ENCODE measurements around the gene GALNT1. TPM values are rescaled to one million over a fixed set of nuclear protein-coding genes. Genes with fewer than 3 reads are reported as not detected.

GALNT1 gene
- total RNA-seq, 1 experiment from 2014 or later = 25.6 TPM

DNA sequence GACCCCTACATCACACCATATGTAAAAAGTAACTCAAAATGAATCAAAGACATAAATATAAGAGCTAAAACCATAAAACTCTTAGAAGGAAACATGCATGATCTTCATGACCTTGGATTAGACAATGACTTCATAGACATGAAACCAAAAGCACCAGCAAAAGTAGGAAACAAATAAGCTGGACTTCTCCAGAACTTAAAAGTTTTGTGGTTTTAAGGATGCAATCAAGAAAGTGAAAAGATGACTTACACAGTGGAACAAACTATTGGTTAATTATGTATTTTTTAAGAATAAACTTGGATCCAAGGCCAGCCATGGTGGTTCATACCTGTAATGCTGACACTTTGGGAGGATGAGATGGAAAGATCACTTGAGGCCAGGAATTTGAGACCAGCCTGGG lies 150.2 kb downstream of the GALNT1 start:
- CTCF ChIA-PET = no interaction called here
- Histone ChIP-seq H3K27me3 (replicated peaks; ENCODE audit: insufficient read depth, low read depth, low read length, poor library complexity) (no peaks in the 10 kb centered on the region), H3K4me1 (ENCODE audit: insufficient read depth, low read length, poor library complexity, severe bottlenecking) (no peaks in the 10 kb centered on the region), H3K27ac (ENCODE audit: low read depth, low read length, poor library complexity, severe bottlenecking) (no peak overlapping the region), H3K36me3 (ENCODE audit: insufficient read depth, low read length, poor library complexity, severe bottlenecking) (no peaks in the 10 kb centered on the region), H3K4me3 (ENCODE audit: low read depth, low read length, poor library complexity, severe bottlenecking) (no peak overlapping the region), H3K9me3 (ENCODE audit: low read depth, low read length, poor library complexity, severe bottlenecking) (no peaks in the 10 kb centered on the region)
- no peak for DNase-seq (ENCODE audit: low spot score)
- POLR2A ChIA-PET (ENCODE audit: low non-redundant PET) = interaction anchor here (0.6 kb wide), 1 partner anchor 102 kb away, joined by 10 read pairs; no protein-coding TSS in a partner anchor
- TF ChIP-seq EZH2 (IDR thresholded peaks at IDR 0.05; ENCODE audit: borderline replicate concordance, low read depth, low read length, poor library complexity, severe bottlenecking) = no peak
- TF ChIP-seq, protein P1, sequence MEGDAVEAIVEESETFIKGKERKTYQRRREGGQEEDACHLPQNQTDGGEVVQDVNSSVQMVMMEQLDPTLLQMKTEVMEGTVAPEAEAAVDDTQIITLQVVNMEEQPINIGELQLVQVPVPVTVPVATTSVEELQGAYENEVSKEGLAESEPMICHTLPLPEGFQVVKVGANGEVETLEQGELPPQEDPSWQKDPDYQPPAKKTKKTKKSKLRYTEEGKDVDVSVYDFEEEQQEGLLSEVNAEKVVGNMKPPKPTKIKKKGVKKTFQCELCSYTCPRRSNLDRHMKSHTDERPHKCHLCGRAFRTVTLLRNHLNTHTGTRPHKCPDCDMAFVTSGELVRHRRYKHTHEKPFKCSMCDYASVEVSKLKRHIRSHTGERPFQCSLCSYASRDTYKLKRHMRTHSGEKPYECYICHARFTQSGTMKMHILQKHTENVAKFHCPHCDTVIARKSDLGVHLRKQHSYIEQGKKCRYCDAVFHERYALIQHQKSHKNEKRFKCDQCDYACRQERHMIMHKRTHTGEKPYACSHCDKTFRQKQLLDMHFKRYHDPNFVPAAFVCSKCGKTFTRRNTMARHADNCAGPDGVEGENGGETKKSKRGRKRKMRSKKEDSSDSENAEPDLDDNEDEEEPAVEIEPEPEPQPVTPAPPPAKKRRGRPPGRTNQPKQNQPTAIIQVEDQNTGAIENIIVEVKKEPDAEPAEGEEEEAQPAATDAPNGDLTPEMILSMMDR (conservative IDR thresholded peaks at IDR 0.05; ENCODE audit: low read depth, low read length) = no peak
- intact Hi-C loops (cut with micrococcal nuclease; ENCODE audit: unreplicated experiment) = no loop called here
- no TSS peak for BruUV-seq (replicated peaks)

DNA sequence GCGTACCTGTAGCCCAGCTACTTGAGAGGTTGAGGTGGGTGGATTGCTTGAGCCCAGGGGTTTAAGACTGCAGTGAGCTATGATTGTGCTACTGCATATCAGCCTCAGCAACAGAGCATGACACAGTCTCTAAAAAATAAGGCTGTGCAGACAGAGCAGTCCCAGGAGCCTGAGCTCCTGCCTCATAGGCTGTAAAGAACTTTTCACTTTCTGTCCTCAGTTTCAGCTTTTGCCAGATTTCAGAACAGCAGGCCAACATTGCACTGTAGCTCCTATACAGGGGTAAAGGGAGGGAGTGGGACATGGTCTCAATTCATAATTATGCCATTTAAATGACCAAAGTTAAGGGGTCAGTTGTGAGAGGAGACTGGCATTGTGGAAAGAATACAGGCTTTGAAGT lies 150.6 kb downstream of the GALNT1 start:
- Histone ChIP-seq H3K4me1 (ENCODE audit: insufficient read depth, low read length, poor library complexity, severe bottlenecking) (no peaks in the 10 kb centered on the region), H3K9me3 (ENCODE audit: low read depth, low read length, poor library complexity, severe bottlenecking) (no peaks in the 10 kb centered on the region), H3K36me3 (ENCODE audit: insufficient read depth, low read length, poor library complexity, severe bottlenecking) (no peaks in the 10 kb centered on the region), H3K27me3 (replicated peaks; ENCODE audit: insufficient read depth, low read depth, low read length, poor library complexity) (no peaks in the 10 kb centered on the region), H3K27ac (ENCODE audit: low read depth, low read length, poor library complexity, severe bottlenecking) (no peak overlapping the region), H3K4me3 (ENCODE audit: low read depth, low read length, poor library complexity, severe bottlenecking) (no peak overlapping the region)
- DNase-seq (ENCODE audit: low spot score) = no peak
- BruUV-seq (replicated peaks) = no TSS peak
- POLR2A ChIA-PET (ENCODE audit: low non-redundant PET) = no interaction called here
- intact Hi-C loops (cut with micrococcal nuclease; ENCODE audit: unreplicated experiment) = no loop called here
- CTCF ChIA-PET = no interaction called here
- TF ChIP-seq EZH2 (IDR thresholded peaks at IDR 0.05; ENCODE audit: borderline replicate concordance, low read depth, low read length, poor library complexity, severe bottlenecking) = no peak
- TF ChIP-seq, protein P1 (conservative IDR thresholded peaks at IDR 0.05; ENCODE audit: low read depth, low read length) = no peak

DNA sequence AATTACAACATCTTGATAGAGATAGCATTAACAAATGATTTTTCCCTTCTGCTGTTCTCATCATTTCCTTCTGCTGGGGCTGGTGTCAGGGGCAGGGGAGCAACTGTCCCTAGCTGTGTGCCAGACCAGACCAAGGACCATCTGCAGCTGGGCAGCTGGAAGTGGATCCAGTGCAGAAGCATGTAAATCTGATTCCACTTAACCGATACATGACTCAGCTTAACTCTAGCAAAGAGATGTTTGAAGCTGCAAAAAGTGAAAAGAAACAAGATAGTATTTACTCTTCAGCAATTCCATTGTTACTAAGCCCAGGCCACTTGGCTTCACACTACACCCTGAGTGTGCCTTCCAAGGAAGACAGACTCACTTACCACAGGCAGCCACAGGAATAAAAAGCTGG lies 151.1 kb downstream of the GALNT1 start:
- no peaks in the 10 kb centered on the region for H3K27me3 ChIP-seq (replicated peaks; ENCODE audit: insufficient read depth, low read depth, low read length, poor library complexity)
- no peaks in the 10 kb centered on the region for H3K9me3 ChIP-seq (ENCODE audit: low read depth, low read length, poor library complexity, severe bottlenecking)
- POLR2A ChIA-PET (ENCODE audit: low non-redundant PET) = no interaction called here
- H3K36me3 ChIP-seq (ENCODE audit: insufficient read depth, low read length, poor library complexity, severe bottlenecking) = no peaks in the 10 kb centered on the region
- no peak overlapping the region for H3K4me3 ChIP-seq (ENCODE audit: low read depth, low read length, poor library complexity, severe bottlenecking)
- DNase-seq (ENCODE audit: low spot score) = no peak
- CTCF ChIA-PET = no interaction called here
- no peak overlapping the region for H3K27ac ChIP-seq (ENCODE audit: low read depth, low read length, poor library complexity, severe bottlenecking)
- no TSS peak for BruUV-seq (replicated peaks)
- intact Hi-C loops (cut with micrococcal nuclease; ENCODE audit: unreplicated experiment) = no loop called here
- no peaks in the 10 kb centered on the region for H3K4me1 ChIP-seq (ENCODE audit: insufficient read depth, low read length, poor library complexity, severe bottlenecking)
- TF ChIP-seq, protein P1 (conservative IDR thresholded peaks at IDR 0.05; ENCODE audit: low read depth, low read length) = no peak
- no peak for TF ChIP-seq EZH2 (IDR thresholded peaks at IDR 0.05; ENCODE audit: borderline replicate concordance, low read depth, low read length, poor library complexity, severe bottlenecking)
